LoVo (cell line): ENCODE measurements around the gene ABLIM1.

Experiments used
- DNase-seq: peaks from one replicate; pipeline ENCODE4 v3.0.0-alpha.2; 2016; ENCODE audit warnings: low spot score

Gene ABLIM1

DNA sequence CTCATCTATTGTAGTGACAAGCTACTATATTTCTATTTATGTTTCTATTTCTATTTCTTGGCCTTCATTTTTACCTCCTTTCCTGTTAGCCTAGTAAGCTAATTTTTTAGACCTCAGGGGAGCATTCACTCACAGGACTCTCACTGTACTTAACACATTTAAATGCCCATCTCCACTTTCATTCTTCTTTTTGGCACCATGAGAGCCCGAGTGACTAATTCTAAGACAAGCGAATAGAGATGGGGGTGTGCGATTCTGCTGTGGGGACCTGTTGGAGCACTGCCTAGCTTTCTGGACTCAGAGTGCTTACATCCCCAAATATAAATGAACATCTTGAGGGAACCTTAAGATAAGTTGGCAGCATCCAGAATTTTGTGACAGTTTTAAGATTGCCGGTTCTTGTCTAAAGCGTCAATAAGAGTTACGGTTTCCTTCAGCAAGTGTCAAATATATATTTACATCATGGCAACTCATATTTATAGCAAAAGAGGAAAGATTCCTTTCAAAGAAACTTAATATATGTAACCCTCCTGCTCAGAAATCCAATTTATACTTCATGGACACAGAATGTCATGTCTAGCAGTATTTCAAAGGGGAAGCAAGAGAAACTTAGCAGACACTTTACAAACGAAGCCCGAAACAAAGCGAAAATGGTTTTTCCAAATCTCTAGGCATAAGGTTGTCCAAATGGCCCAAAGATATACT lies 199.7 kb downstream of the ABLIM1 start:
- DNase-seq = no peak

DNA sequence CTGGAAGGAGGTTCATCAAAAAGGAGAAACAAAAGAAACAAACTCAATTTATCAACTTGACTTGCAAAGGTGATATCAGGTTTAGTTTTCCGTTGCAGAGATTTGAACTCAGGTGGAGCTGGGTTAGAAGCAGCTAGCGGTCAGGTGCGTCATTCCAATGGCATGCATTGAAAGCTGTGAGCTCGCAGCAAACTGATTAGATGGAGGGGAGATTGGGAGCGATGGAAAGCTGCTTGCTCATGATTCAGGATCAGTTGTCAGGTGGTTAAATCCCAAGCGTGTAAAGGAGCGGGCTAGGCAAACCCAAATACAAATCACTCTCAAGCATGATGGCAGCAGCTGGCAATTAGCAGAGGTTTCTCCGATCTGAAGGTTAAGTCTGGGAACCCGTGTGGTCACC lies 204.5 kb downstream of the ABLIM1 start:
- no peak for DNase-seq

DNA sequence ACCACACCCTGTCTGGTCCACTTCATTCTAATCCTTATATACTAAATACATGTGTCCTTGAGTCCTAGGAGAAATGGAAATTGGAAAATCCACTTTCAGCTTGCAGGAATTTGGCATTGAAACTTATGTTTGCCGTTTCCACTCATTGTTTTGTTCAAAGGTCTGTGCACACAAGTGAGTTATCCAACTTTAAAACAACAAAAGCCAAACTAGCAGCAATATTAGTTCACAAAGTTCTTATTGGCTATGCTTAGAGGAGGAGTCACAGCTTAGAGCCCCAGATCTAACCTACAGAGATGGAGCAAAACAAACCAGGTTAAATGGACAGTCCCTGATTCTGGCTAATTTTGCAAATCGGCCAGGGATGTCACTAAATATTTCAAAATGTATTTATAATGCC lies 209.2 kb downstream of the ABLIM1 start:
- no peak for DNase-seq

DNA sequence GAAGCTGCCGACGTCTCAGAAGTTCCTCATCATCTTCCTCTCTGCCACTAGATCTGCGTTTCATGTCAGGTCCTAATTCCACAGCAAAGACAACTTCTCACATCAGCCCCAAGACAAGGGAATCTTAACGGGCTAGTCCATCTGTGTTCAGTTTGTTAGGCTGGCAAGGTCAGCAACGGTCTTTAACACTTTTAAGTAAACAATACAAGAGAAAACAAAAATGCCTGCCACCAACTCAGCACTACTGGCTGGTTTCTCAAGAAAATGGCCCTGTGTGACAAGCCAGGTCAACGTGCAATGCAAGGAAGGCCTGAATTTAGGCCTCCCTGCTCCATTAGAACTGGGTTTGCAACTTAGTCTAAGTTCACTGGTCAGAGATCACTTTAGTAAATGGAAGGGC lies 212.7 kb downstream of the ABLIM1 start:
- no peak for DNase-seq

DNA sequence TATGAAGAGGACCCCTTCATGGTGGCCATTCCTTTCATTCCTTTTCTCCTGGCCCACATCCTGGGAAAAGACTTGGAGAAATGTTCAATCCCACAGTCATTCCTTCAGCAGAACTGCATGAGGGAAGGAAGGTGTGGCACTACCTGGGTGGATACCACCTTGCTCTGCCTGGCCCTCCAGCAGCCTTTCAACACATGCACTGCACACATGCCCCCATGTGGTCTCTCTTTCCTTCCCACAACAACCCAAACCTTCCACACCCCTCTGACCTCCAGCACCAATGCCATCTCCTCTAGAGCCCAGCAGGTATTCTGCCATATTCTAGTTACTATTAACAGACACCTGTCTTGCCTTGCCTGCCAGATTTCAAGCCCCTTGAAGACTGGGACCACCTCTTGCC lies 213.3 kb downstream of the ABLIM1 start:
- no peak for DNase-seq

DNA sequence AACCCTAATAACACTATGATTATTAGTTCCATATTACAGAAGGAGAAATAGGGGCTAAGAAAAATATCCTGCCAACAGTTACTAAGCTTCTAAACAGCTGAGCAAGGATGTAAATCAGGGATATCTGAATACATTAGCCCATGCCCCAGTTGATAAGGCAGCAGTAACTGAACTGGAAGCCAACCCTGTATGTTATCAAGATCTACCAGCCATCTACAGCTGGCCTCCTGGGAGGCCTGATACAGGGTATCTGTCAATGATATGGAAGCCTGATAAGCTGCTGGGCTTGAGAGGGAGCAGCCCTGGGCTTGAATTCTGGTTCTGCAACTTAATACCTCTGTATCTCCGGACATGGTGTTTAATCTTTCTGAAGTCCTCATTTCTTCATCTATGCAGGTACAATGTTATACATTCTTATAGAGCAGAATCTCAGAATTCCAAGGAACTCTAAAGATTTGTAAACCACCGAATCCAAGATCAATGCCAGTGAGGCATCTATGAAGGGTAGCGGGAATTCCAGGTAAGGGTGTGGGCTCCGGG lies 215.9 kb downstream of the ABLIM1 start:
- no peak for DNase-seq

DNA sequence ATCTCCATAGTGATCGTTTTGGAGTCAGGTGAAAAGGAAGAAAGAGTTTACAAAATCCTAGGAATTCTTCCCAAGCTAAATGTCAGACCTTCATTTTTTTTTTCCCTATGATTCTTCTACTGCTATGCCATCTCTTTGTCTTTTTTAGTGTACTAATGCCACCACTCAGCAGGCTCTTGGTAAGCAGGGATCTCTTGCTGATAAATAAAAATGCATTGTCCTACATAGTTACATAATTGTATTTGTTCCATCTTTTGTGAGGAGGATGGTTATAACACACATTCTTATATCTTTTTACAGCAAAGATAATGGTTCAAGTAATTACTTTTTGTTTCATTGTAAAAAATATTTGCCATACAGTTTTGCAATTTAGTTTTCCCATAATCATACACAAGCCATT lies 217.0 kb downstream of the ABLIM1 start:
- no peak for DNase-seq

DNA sequence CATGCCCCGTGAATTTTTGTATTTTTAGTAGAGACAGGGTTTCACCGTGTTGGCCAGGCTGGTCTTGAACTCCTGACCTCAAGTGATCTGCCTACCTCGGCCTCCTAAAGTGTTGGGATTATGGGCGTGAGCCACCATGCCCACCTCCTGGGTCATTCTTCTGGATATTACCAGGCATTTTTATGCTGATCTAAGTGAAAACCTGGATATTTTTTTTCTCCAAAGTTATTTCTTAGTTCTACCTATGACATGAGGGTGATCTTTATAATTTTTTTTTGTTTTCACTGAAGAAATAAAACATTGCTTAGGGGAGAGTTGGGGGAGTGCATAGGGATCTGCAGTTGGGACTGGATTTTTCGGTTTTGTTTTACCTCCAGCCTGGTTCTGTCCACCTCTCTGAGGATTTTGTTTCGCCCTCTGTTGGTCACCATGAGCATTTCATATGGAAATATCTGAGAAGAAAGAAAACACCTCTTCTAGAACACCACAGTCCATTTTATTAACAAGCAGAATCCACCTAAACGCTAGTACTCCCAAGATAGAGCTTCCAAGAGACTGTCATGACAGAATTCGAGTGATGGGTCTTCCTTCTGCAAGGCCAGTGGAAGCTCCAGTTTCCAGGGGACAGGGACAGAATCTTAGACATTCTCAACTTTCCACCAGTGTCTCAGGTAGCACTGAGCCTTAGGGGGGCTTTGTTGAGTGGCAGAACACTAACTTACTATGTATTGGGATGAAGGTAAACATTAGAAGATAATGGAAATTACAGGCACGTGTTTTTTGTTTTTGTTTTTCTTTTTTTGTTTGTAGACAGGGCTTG lies 220.4 kb downstream of the ABLIM1 start:
- no peak for DNase-seq

DNA sequence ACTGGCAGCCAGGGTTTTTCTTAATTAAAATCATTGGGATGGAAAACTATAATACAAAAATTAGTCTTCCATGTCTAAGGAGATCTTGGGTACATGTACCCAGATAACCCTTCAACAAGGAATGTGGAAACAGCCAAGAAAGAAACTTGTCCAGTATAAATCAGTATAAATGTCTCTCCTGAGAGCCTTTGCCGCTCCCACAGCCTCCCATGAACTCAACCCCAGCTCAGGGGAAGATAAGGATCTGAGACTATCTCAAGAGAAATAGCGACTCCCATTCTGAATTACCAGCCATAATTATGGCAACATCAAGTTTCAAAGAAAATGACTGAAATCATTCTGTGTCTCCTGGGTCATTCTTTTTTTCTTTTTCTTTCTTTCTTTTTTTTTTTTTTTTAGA lies 221.1 kb downstream of the ABLIM1 start:
- DNase-seq = no peak

DNA sequence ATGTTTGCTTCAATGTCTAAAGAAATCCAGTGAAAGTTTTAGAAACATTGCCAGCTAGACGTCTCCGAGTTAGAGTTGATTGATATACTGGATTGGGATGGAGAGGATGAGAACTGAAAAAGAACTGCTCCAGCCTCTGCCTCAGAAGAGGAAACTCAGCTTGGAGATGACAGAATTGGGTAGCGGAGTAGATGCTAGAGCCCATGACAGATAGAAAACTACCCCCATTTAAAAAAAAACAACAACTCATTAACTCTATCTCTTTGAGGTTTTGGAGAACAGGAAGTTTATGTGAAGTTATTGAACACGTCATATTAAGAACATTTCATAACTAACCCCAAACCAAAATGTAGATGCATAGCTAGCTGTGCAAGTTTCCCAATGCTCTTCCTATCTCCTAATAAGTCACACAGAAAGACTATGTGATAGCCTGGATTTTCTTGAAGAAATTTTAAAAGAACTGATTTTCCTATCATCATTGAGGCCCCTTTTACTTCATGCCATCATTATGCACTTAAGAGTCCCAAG lies 225.4 kb downstream of the ABLIM1 start:
- DNase-seq = no peak

DNA sequence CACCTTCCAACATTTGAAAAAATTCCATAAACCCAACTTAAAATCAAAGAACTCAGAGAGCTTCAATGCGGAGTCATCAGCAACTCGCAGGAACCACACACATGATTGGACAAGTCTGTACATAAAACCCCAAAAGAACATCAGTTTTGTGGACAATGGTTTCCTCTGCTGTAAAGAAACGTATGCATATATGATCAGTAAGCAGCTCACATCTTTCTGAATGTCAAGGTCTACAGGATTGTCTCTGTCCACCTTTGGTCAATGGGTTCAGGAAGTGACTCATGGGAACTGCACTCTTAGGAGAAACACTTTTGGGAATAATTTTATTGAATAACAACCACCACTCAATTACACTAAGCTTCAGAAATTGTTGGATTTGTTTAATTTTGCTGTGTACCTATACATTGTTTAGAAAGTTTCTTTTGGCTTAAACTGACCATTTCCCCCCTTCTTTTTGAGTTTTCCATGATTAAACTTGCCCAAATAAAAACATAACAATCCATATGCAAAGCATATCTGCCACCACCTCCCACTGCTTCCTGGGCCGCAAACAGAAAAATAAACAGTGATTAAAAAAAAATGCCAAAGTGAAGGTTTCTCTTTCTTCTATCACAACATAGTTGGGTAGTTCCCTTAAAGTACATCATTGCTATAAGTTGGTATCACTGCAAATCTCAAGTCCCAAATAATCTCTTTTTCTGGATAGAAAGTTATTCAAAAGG lies 226.5 kb downstream of the ABLIM1 start:
- DNase-seq = no peak

DNA sequence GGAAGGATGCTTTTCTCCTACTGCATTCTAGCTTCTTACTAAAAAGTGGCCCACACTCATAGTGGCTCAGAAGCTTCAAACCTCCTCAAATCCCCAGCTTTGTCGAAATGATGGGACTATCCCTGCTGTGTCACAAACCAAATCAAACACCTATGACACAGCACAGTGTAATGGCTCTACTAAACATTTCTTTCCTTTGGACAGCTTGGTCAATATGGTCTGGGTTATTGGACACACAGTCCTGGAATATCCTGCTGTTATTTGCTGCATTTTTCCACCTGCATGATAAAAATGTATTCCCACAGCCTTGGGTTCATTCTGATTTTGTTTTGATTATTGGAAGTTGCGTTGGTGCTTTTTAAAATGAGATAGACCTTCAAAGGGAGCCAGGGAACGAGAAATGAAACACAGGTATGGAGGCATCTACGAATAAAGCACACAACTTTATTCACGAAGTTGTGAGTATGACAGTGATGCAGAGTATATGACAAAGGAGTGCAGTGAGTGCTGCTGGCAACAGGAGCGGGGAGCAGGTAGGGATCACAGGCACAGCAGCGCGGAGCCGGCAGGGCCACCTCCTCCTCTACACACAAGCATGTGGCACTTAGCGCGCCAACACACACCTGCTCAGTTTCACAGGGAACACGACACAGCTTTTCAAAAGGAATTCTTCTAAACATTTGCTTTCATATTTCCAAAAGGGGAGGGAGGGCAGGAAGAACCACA lies 227.2 kb downstream of the ABLIM1 start:
- no peak for DNase-seq

DNA sequence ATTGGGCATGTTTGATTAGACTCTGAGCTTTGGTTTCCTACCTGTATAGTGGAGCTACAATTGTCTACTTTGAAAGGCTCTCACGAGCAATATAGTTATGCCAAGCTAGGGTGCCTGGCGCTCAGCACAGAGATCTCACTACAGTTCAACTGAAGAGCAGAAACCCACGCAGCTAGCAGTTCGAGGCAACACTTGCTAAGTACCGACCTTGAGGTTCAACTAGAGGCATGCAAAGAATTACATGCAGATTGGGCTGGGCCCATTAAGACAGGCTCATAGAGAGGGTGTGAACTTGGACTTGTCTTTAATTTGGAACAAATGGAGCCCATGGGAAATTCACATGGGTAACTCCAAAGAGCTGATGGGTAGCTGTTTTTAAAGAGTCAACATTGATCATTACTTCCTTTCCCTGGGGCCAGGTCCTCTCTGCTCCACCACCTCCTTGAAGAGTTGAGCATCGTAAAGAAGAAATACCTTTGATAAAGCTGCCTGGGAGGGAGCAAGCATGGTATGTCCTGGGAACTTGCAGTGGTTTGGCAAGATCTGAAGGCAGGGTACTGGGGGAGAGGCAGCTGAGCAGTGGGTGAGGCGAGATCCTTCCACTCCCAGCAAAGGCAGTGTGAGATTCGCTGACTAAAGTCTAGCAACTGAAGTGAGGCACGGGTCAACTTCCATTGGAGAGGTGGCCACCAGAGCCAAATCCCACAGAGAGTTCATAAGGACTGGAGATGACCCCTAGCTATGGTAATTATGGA lies 228.3 kb downstream of the ABLIM1 start:
- no peak for DNase-seq

DNA sequence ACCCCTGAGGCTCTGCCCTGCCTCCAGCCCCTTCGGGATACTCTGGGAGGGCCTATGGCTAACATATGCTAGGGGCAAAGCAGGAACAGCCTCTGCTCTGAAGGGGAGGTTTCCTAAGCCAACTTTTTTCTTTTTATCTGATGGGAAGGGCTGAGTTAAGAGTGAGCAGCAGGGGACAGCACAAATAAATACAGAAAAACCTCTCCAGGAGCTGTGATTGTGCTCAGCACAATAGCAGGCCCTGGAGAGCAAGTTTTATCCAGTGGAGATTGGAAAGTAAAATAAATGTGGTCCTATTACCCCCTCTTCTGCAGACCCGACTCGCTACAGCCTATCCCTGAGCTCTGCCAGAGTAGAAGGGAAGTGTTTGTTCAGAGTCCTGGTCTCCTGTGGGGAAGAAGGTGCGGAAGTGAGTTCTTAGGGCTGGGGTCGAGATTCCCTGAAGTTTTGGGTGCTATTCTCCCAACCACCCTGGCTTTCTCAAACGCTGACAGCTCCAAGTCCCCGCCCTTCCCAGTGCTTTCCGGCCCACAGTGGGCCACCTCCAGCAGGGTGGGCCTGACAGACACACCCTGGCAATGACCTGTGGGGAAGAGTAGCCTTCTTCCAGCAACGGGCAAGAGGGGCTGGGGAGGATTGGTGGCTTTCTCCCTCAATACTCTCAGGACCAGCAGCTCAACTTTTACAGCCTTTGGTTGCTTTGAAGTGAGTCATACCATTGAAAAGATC lies 230.8 kb downstream of the ABLIM1 start:
- DNase-seq = no peak

DNA sequence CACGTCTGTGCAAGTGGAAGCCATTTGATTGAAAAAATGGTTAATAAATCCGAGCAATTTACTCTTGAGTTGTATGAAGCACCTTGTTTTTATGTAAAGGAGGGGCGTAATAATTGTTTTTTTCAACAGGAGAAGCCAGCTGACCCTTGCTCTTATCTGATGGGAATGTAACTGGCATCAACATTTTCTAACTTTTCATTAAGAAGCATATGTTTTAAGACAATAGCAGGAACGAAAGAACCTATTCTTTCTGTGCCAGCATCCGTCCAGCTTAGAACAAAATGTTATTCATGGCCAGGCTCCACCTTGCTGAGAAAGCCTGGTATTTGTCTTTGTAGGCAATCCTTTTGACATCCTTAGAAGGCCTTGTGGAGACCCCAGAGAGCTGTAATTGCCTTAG lies 231.6 kb downstream of the ABLIM1 start:
- no peak for DNase-seq

DNA sequence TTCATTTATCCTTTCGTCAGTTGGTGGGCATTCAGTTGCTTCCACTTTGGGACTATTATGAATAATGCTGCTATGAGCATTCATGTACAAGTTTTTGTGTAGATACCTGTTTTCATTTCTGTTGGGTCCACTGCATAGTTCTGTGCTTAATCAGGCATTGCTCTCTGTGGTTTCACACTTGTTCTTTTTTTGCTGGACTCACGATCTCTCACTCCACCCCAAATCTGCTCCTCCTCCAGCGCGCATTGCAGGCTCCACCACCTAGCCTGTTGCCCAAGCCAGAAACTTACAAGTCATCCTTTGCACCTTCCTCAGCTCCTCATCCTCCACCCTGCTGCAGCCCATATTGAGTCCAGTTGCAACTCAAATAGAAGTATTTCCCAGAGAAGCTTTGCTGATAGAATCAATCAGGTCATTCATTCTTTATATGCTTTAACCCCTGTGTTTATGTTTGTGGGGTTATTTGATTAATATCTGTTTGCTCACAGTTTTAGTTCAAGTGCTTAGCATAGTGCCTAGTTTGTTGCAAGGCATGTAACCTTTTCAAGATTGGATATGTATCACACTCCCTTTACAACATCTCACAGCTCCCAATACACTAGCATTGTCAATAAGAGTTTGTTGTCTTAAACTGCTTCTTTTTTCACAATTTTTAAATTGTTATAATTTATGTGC lies 237.1 kb downstream of the ABLIM1 start:
- DNase-seq = no peak

DNA sequence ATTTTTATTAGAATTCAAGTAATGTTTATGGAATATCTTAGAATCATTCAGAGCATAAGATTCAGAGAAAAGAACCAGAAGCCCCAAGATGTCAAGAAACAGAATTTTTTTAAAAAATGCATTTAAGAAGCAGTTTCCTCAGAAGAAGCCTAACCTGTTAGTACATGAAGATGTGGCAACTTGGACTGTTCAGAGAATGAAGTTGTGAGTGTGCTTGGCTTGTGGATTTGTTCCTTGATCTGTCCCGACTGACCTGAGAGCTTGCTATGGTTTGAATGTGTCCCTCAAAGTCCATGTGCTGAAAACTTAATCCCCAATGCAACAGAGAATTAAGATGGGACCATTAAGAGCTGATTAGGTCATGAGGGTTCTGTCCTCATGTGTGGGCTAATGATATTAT lies 240.0 kb downstream of the ABLIM1 start:
- no peak for DNase-seq

DNA sequence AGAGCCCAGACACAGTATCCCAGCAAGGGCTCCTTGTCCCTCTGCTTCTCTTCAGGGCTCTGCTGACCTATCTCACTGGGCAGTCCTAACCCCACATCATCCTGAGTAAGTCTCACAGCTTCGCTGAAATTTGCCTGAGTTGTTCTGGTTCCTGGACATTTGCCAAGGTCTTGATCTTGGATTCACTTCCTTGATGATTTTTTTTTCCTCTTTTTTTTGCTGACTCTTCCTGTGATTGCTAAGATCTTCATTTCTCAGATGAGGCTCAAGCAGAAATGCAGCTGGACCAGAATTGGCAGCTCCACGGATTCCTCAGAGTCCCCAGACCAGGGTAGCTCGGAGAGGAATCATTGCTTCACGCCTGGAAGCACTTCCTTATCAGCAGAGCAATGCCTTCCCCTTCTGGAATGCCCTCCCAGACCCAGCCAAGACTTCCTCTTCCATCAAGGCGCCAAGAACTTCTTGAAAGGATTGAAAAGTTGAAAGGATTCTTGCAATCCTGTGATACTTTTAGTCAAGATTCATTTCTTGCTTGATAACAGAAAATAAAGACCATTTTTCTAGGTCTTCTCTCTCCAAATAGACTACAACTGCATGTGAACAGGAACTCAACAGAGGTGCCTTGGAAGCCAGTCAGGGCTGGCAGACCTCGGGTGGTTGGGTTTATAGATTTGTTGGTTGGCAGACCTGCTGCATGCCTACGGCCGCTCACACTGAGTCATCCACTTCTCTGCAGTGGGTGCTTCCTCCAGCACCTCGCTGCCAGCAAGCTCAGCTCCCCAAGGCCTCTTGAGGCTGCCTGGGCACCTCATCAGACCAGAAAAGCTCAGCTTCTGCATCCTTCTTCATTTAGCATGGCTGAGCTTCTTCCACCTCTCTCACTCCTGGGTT lies 244.9 kb downstream of the ABLIM1 start:
- DNase-seq = peak; percentile 63

DNA sequence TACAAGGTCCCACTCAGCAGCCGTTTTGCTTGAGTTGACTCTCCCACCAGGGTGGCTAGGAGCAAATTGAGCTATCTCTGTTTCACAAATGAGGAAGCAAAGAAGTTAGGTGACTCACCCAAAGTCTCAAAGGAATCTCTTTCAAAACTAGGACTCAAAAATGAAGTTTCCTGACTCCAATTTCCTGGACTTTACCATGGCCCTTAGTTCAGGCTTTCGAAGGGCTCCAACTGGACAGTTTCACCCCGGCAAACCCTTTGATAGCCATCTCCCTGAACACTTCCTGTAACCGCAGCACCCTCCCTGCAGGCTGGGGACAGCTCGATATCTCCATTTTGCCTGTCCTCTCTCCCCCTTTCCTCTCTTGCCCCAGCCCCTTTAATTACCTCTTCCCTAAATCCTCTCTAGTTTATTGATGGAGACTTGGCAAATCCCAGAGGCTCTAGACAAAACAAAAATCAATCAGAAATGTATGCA lies 249.1 kb downstream of the ABLIM1 start:
- peak; percentile 9 for DNase-seq
